ENCODE measurements around the gene CARMIL1. TPM values are rescaled to one million over a fixed set of nuclear protein-coding genes. Genes with fewer than 3 reads are reported as not detected.

CARMIL1 gene
- total RNA-seq, 2 donors from 2014 or later: 11.9 to 13.7 TPM

- TF ChIP-seq POLR2A (IDR thresholded peaks at IDR 0.05): no peak
- TF ChIP-seq CTCF (IDR thresholded peaks at IDR 0.05): no peak
- H3K27ac ChIP-seq: no peak overlapping the region
- intact Hi-C loops (cut with DNase I): no loop called here
- H3K36me3 ChIP-seq (replicated peaks in 1 of 2; ENCODE audit: insufficient read depth in 1 of 2, low read depth in 2 of 2): no peaks in the 10 kb centered on the region
- no peak overlapping the region for H3K4me3 ChIP-seq
- H3K27me3 ChIP-seq: no peaks in the 10 kb centered on the region
- ATAC-seq (no peak), DNase-seq (no peak)
- H3K4me1 ChIP-seq: no peaks in the 10 kb centered on the region
- 84 to 94% methylated on average over 4 of the region's 4 CpGs for WGBS, 2 donors
- no peaks in the 10 kb centered on the region for H3K9me3 ChIP-seq
Observed at GRCh38 chr6:25449774-25450173, 170.6 kb downstream of the CARMIL1 start.

- Histone ChIP-seq H3K27ac (no peak overlapping the region), H3K4me3 (no peak overlapping the region), H3K27me3 (no peaks in the 10 kb centered on the region), H3K36me3 (replicated peaks in 1 of 2; ENCODE audit: insufficient read depth in 1 of 2, low read depth in 2 of 2) (no peaks in the 10 kb centered on the region), H3K4me1 (no peaks in the 10 kb centered on the region), H3K9me3 (no peaks in the 10 kb centered on the region)
- intact Hi-C loops (cut with DNase I): no loop called here
- DNase-seq: no peak
- TF ChIP-seq CTCF (IDR thresholded peaks at IDR 0.05) (no peak), POLR2A (IDR thresholded peaks at IDR 0.05) (no peak)
- no peak for ATAC-seq
Observed at GRCh38 chr6:25450469-25451198, 171.5 kb downstream of the CARMIL1 start.

GRCh38 chr6:25452031-25452430, 172.9 kb downstream of the CARMIL1 start:
- ATAC-seq: no peak
- Histone ChIP-seq H3K4me1 (no peaks in the 10 kb centered on the region), H3K27me3 (no peaks in the 10 kb centered on the region), H3K36me3 (replicated peaks in 1 of 2; ENCODE audit: insufficient read depth in 1 of 2, low read depth in 2 of 2) (no peaks in the 10 kb centered on the region), H3K9me3 (no peaks in the 10 kb centered on the region), H3K4me3 (no peak overlapping the region), H3K27ac (no peak overlapping the region)
- intact Hi-C loops (cut with DNase I): no loop called here
- no peak for DNase-seq
- TF ChIP-seq CTCF (IDR thresholded peaks at IDR 0.05) (no peak), POLR2A (IDR thresholded peaks at IDR 0.05) (no peak)
- 80 to 84% methylated on average over 3 of the region's 3 CpGs for WGBS, 2 donors

- TF ChIP-seq POLR2A (IDR thresholded peaks at IDR 0.05) (no peak), CTCF (IDR thresholded peaks at IDR 0.05) (no peak)
Observed at GRCh38 chr6:25453288-25453687, 174.1 kb downstream of the CARMIL1 start.

GRCh38 chr6:25454136-25454535, 175.0 kb downstream of the CARMIL1 start:
- no peak for ATAC-seq
- 88% methylated on average over 1 of the region's 1 CpG for WGBS, 2 donors
- no peak overlapping the region for H3K4me3 ChIP-seq
- TF ChIP-seq CTCF (IDR thresholded peaks at IDR 0.05): no peak
- no peak for TF ChIP-seq POLR2A (IDR thresholded peaks at IDR 0.05)
- no peaks in the 10 kb centered on the region for H3K36me3 ChIP-seq (replicated peaks in 1 of 2; ENCODE audit: insufficient read depth in 1 of 2, low read depth in 2 of 2)
- no peak overlapping the region for H3K27ac ChIP-seq
- no peak for DNase-seq
- no peaks in the 10 kb centered on the region for H3K9me3 ChIP-seq
- intact Hi-C loops (cut with DNase I): no loop called here
- no peaks in the 10 kb centered on the region for H3K27me3 ChIP-seq
- no peaks in the 10 kb centered on the region for H3K4me1 ChIP-seq

More at GRCh38 chr6:25453288-25453687, 174.1 kb downstream of the CARMIL1 start:
- no peak for ATAC-seq
- Histone ChIP-seq H3K27ac (no peak overlapping the region), H3K9me3 (no peaks in the 10 kb centered on the region), H3K36me3 (replicated peaks in 1 of 2; ENCODE audit: insufficient read depth in 1 of 2, low read depth in 2 of 2) (no peaks in the 10 kb centered on the region), H3K4me1 (no peaks in the 10 kb centered on the region), H3K27me3 (no peaks in the 10 kb centered on the region), H3K4me3 (no peak overlapping the region)
- 90% methylated on average over 2 of the region's 2 CpGs for WGBS, 2 donors
- intact Hi-C loops (cut with DNase I): no loop called here
- DNase-seq: no peak
